HG03280 (cell line): Measurements from ENCODE around the gene CCDC138.
"Not testable (repeated sequence)": the region's sequence is repeated elsewhere in the genome, so short reads cannot be mapped to it uniquely, and the experiment has no call there.

Experiments
- ATAC-seq: cut with Tn5 transposase; IDR thresholded peaks from one replicate; pipeline ENCODE4 v1.9.1; 2021; ENCODE audit warnings: mild to moderate bottlenecking, moderate library complexity; ENCODE audit not compliant: unreplicated experiment

The CCDC138 gene

GRCh38 chr2:108786354-108787215, at the start of gene CCDC138:
CCDC138 (plus strand) TSS chr2:108786771; CDS start chr2:108786823, 52 bp downstream.
- peak; percentile 97 for ATAC-seq

- not testable (repeated sequence) for ATAC-seq
These were observed 28.6 kb upstream of the CCDC138 start for GRCh38 chr2:108757973-108758372.

- ATAC-seq: not testable (repeated sequence)
These were observed 24.0 kb upstream of the CCDC138 start for GRCh38 chr2:108762618-108763017.

GRCh38 chr2:108766671-108767070, 19.9 kb upstream of the CCDC138 start:
- not testable (repeated sequence) for ATAC-seq

- ATAC-seq: not testable (repeated sequence)
These were observed 18.7 kb upstream of the CCDC138 start for GRCh38 chr2:108767859-108768258.

- ATAC-seq: peak; percentile 53
These were observed 10.1 kb upstream of the CCDC138 start for GRCh38 chr2:108776475-108776874.

GRCh38 chr2:108778857-108779256, 7.7 kb upstream of the CCDC138 start:
- ATAC-seq: no peak

- ATAC-seq: no peak
These were observed 590 bp upstream of the CCDC138 start for GRCh38 chr2:108786008-108786353.

GRCh38 chr2:108787216-108787541, 608 bp downstream of the CCDC138 start:
- ATAC-seq: no peak

- ATAC-seq: no peak
These were observed 16.6 kb downstream of the CCDC138 start for GRCh38 chr2:108803045-108803736.

GRCh38 chr2:108805032-108805431, 18.5 kb downstream of the CCDC138 start:
- ATAC-seq: no peak

- no peak for ATAC-seq
These were observed 19.2 kb downstream of the CCDC138 start for GRCh38 chr2:108805782-108806181.

GRCh38 chr2:108806371-108807113, 20.0 kb downstream of the CCDC138 start:
- no peak for ATAC-seq

- no peak for ATAC-seq
These were observed 23.4 kb downstream of the CCDC138 start for GRCh38 chr2:108809936-108810335.

- ATAC-seq: no peak
These were observed 24.7 kb downstream of the CCDC138 start for GRCh38 chr2:108810993-108811957.

GRCh38 chr2:108813732-108814131, 27.2 kb downstream of the CCDC138 start:
- ATAC-seq: no peak

GRCh38 chr2:108820482-108820881, 33.9 kb downstream of the CCDC138 start:
- no peak for ATAC-seq

GRCh38 chr2:108823286-108823685, 36.7 kb downstream of the CCDC138 start:
- no peak for ATAC-seq

GRCh38 chr2:108824316-108825070, 37.9 kb downstream of the CCDC138 start:
- ATAC-seq: no peak

GRCh38 chr2:108825254-108825653, 38.7 kb downstream of the CCDC138 start:
- ATAC-seq: no peak
